K562 (cell line): ENCODE data around the gene APP. TPM values are rescaled to one million over a fixed set of nuclear protein-coding genes. Genes with fewer than 3 reads are reported as not detected.

Source experiments
- ATAC-seq: fragments of 200-7000 bp; cut with Tn5 transposase; 3 replicates; pipeline ENCODE4 v1.9.1; 2020; ENCODE audit warnings: moderate library complexity
- BruUV-seq: library from RNA; stranded (reverse); fragments of 400-500 nt; replicated peaks from 2 replicates; lab custom pipeline; 2021; lab: Mats Ljungman, UMichigan
- CTCF ChIA-PET: fragments of 300-600 bp; formaldehyde crosslinking; extraction: SDS; loops from one replicate; lab custom pipeline; 2021; ENCODE audit warnings: low intra/inter-chr PET ratio; lab: Yijun Ruan, JAX
- POLR2A ChIA-PET: fragments of 300-600, 350-650 bp; sonication (Branson Sonifier 250); formaldehyde crosslinking; extraction: SDS; loops from one replicate; lab custom pipeline; 2021; ENCODE audit warnings: antibody characterized with exemption, inconsistent platforms; lab: Yijun Ruan, JAX
- DNase-seq, 4 experiments: peaks; one replicate each; pipeline versions ENCODE4 v3.0.0 to v3.0.0-alpha.2; 2011 to 2018; ENCODE audit warnings: low spot score in 3 of 4, mixed read lengths in 3 of 4; ENCODE audit errors: extremely low read depth in 1 of 4
- FAIRE-seq: peaks from 2 replicates; lab custom pipeline; 2011; peaks lifted over from hg19 to GRCh38; lab: Jason Lieb, UNC
- H2AFZ ChIP-seq: 2 replicates; pipeline ENCODE4 v1.6.0; 2011; ENCODE audit warnings: low read depth, low read length, control low read depth, inconsistent platforms
- H3K27ac ChIP-seq: fragments of 200-600 bp; 3 replicates; pipeline ENCODE4 v1.8.0; 2011; ENCODE audit warnings: low read depth, mild to moderate bottlenecking, control low read depth, inconsistent platforms, low read length, moderate library complexity, mixed read lengths; ENCODE audit errors: extremely low read depth
- H3K27me3 ChIP-seq, 2 experiments: fragments of 300-600 bp in 1 of 2; 2 replicates in 1 of 2; 3 replicates in 1 of 2; pipeline versions ENCODE4 v1.6.0 to v1.8.0; 2011; ENCODE audit warnings: inconsistent platforms in 2 of 2, low read length in 2 of 2, mild to moderate bottlenecking in 1 of 2, mixed read lengths in 1 of 2, moderate library complexity in 1 of 2; ENCODE audit not compliant: control insufficient read depth in 2 of 2, insufficient read depth in 2 of 2
- H3K36me3 ChIP-seq: fragments of 300-600 bp; 3 replicates; pipeline ENCODE4 v1.8.0; 2011; ENCODE audit warnings: mild to moderate bottlenecking, low read length, inconsistent platforms; ENCODE audit not compliant: control insufficient read depth, insufficient read depth
- H3K4me1 ChIP-seq, 2 experiments: fragments of 200-600 bp in 1 of 2; replicated peaks in 1 of 2; 2 replicates in 1 of 2; 3 replicates in 1 of 2; pipeline versions ENCODE4 v1.5.1 to v1.8.0; 2011; ENCODE audit warnings: inconsistent platforms in 2 of 2, low read length in 2 of 2, mild to moderate bottlenecking in 1 of 2, mixed read lengths in 1 of 2, moderate library complexity in 1 of 2; ENCODE audit not compliant: control insufficient read depth in 2 of 2, insufficient read depth in 2 of 2
- H3K4me2 ChIP-seq: 2 replicates; pipeline ENCODE4 v1.6.1; 2011; ENCODE audit warnings: low read length, control low read depth, inconsistent platforms, mixed read lengths; ENCODE audit not compliant: insufficient read depth
- H3K4me3 ChIP-seq: fragments of 200-600 bp; sonication (generic), shearing (Covaris generic); 2 replicates; pipeline ENCODE4 v1.5.1; 2016; ENCODE audit warnings: control low read depth, inconsistent platforms
- H3K79me2 ChIP-seq: fragments of 200-600 bp; 3 replicates; pipeline ENCODE4 v1.8.0; 2011; ENCODE audit warnings: low read length, inconsistent platforms; ENCODE audit not compliant: control insufficient read depth, insufficient read depth
- H3K9ac ChIP-seq, 2 experiments: 2 replicates each; pipeline versions ENCODE4 v1.6.0 to v1.6.1; 2011; ENCODE audit warnings: low read depth in 2 of 2, low read length in 2 of 2, control low read depth in 1 of 2, inconsistent platforms in 1 of 2, mild to moderate bottlenecking in 1 of 2, mixed read lengths in 1 of 2; ENCODE audit not compliant: insufficient read depth in 1 of 2
- H3K9me1 ChIP-seq: one replicate; pipeline ENCODE4 v1.6.0; 2011; ENCODE audit warnings: inconsistent platforms, mild to moderate bottlenecking, low read length, moderate library complexity; ENCODE audit not compliant: control insufficient read depth, insufficient read depth
- H3K9me3 ChIP-seq: replicated peaks from 2 replicates; pipeline ENCODE4 v1.5.1; 2011; ENCODE audit warnings: low read depth, low read length, inconsistent platforms; ENCODE audit not compliant: control insufficient read depth, insufficient read depth
- H4K20me1 ChIP-seq: replicated peaks from 2 replicates; pipeline ENCODE4 v1.6.1; 2011; ENCODE audit warnings: low read length, inconsistent platforms, mixed read lengths; ENCODE audit not compliant: control insufficient read depth, insufficient read depth
- HMG20A ChIP-seq: fragments of 450-650 bp; formaldehyde crosslinking; conservative IDR thresholded peaks from 2 replicates; pipeline ENCODE4 v1.4.0; 2020; ENCODE audit warnings: mild to moderate bottlenecking, mixed read lengths
- NCOR1 ChIP-seq: fragments of 450-650 bp; IDR thresholded peaks from 2 replicates; pipeline ENCODE4 v1.6.1; 2016; ENCODE audit warnings: mild to moderate bottlenecking, moderate library complexity
- NR3C1 ChIP-seq: sonication (generic); formaldehyde crosslinking; IDR thresholded peaks from 2 replicates; pipeline ENCODE4 v1.8.1; 2022; ENCODE audit warnings: missing genetic modification reagents
- SMARCE1 ChIP-seq: fragments of 450-650 bp; IDR thresholded peaks from 2 replicates; pipeline ENCODE4 v1.7.1; 2016; ENCODE audit warnings: mild to moderate bottlenecking
- SUPT5H ChIP-seq: fragments of 450-650 bp; IDR thresholded peaks from 2 replicates; pipeline ENCODE4 v1.6.1; 2016
- ZNF696 ChIP-seq: fragments of 250-450 bp; sonication (Bioruptor Pico); conservative IDR thresholded peaks from 2 replicates; pipeline ENCODE4 v1.4.0; 2020; ENCODE audit warnings: mild to moderate bottlenecking, moderate library complexity
- WGBS: fragments of 100-300 bp; shearing (Covaris generic); methylation state at CpG from one replicate; pipeline ENCODE4 v1.1.6; 2016; ENCODE audit warnings: low coverage, mixed read lengths; ENCODE audit not compliant: insufficient coverage; ENCODE audit errors: missing lambda C conversion rate; 5-methylcytosine and 5-hydroxymethylcytosine counted together
- in situ Hi-C: fragments of 300-500 bp; cut with MboI; formaldehyde crosslinking; loops from 4 replicates; pipeline ENCODE4 v1.15.0; 2018; ENCODE audit warnings: inconsistent platforms, mixed read lengths
- intact Hi-C: fragments of 100-400 bp; cut with micrococcal nuclease; formaldehyde crosslinking; loops from 2 replicates; pipeline ENCODE4 v1.14.2; 2022
- polyA plus RNA-seq, 8 experiments: library from polyadenylated mRNA; depleted of rRNA in 4 of 8; stranded (reverse) in 5 of 8; unstranded in 3 of 8; fragments of >200 nt; fragmentation: Nextera tagmentation in 2 of 8; fragmentation: Illumina TruSeq in 1 of 8; extraction: Ambion mirVana in 2 of 8; extraction: Trizol in 1 of 8; gene quantifications; 2 replicates each; pipeline versions ENCODE4 v1.2.1 to v1.2.3, GENCODE V29; 2011 to 2014; ENCODE audit warnings: inconsistent platforms in 1 of 8, missing spikeins in 1 of 8
- total RNA-seq, 7 experiments: library from RNA; depleted of rRNA in 6 of 7; stranded (reverse); fragments of >200 nt in 6 of 7; fragmentation: Illumina TruSeq in 2 of 7; extraction: Trizol in 2 of 7; gene quantifications; 2 replicates each; pipeline versions ENCODE4 v1.2.1 to v1.2.3, GENCODE V29; 2011 to 2021; ENCODE audit warnings: low replicate concordance in 1 of 7
- TF ChIP-seq, protein P1 (sequence below), 2 experiments: fragments of 450-650 bp in 1 of 2; sonication (generic) in 1 of 2; formaldehyde crosslinking in 1 of 2; IDR thresholded peaks; 2 replicates each; pipeline versions ENCODE4 v1.7.1 to v1.9.0; 2016 to 2022; ENCODE audit warnings: inconsistent platforms in 1 of 2, mild to moderate bottlenecking in 1 of 2, missing genetic modification reagents in 1 of 2

The APP gene
- total and polyA plus RNA-seq, 9 of the 15 experiments (the other 6 are each of a cell fraction or from before 2014, with no cell fraction given): 0.01 to 1.5 (median 0.16) TPM; not detected in 5

DNA sequence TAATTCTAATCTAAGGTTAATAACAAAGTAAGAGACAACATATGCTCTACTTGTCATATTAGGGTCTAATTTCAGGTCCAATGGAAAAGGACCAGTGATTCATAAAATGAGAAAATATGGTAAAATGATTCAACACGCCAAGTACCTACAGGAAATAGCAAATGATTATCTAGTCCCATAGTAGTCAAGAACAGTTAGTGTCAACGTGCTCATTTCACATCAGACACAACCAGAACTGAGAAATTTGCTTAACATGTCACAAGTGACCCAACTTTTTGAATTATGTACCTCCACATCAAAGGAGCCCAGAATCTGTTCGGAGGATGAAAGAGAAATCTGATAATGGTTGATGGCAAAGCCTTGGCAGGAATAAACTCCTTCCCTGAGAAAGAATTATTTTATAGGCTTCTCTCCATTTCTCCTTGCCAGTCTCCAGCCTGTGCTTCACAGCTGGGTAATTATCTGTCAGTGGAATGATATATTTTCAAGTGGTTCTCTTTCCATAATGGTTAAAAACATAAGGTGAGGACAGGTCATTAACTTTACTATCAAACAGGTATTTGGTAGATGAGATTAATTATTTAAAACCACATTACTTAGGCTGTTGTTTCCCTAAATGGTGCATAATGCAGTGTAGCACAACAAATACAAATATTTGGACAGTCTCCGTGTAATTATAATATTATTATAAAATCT, 83.2 kb downstream of the APP start:
- no peaks in the 10 kb centered on the region; a peak in 1 of 5 replicates for H3K27me3 ChIP-seq
- H3K79me2 ChIP-seq: no peaks in the 10 kb centered on the region
- no peak overlapping the region for H3K27ac ChIP-seq
- FAIRE-seq (no peak), ATAC-seq (no peak), DNase-seq (no peak)
- CTCF ChIA-PET: no interaction called here
- H3K9ac ChIP-seq: no peak overlapping the region
- H3K4me3 ChIP-seq: no peak overlapping the region
- H3K4me1 ChIP-seq: no peaks in the 10 kb centered on the region
- H4K20me1 ChIP-seq: no peaks in the 10 kb centered on the region
- no peak for TF ChIP-seq NCOR1
- no peak for TF ChIP-seq NR3C1 (CRISPR knock-in tag)
- TF ChIP-seq, protein P1, sequence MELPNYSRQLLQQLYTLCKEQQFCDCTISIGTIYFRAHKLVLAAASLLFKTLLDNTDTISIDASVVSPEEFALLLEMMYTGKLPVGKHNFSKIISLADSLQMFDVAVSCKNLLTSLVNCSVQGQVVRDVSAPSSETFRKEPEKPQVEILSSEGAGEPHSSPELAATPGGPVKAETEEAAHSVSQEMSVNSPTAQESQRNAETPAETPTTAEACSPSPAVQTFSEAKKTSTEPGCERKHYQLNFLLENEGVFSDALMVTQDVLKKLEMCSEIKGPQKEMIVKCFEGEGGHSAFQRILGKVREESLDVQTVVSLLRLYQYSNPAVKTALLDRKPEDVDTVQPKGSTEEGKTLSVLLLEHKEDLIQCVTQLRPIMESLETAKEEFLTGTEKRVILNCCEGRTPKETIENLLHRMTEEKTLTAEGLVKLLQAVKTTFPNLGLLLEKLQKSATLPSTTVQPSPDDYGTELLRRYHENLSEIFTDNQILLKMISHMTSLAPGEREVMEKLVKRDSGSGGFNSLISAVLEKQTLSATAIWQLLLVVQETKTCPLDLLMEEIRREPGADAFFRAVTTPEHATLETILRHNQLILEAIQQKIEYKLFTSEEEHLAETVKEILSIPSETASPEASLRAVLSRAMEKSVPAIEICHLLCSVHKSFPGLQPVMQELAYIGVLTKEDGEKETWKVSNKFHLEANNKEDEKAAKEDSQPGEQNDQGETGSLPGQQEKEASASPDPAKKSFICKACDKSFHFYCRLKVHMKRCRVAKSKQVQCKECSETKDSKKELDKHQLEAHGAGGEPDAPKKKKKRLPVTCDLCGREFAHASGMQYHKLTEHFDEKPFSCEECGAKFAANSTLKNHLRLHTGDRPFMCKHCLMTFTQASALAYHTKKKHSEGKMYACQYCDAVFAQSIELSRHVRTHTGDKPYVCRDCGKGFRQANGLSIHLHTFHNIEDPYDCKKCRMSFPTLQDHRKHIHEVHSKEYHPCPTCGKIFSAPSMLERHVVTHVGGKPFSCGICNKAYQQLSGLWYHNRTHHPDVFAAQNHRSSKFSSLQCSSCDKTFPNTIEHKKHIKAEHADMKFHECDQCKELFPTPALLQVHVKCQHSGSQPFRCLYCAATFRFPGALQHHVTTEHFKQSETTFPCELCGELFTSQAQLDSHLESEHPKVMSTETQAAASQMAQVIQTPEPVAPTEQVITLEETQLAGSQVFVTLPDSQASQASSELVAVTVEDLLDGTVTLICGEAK (IDR thresholded peaks at IDR 0.05): no peak
- TF ChIP-seq, protein P1 (CRISPR knock-in tag; IDR thresholded peaks at IDR 0.05): no peak
- TF ChIP-seq SUPT5H: no peak
- TF ChIP-seq SMARCE1: no peak
- no peak for TF ChIP-seq HMG20A (CRISPR knock-in tag)
- TF ChIP-seq ZNF696 (CRISPR knock-in tag): no peak
- H3K36me3 ChIP-seq: no peaks in the 10 kb centered on the region
- no TSS peak for BruUV-seq
- intact Hi-C loops: no loop called here
- H2AFZ ChIP-seq: no peak overlapping the region
- POLR2A ChIA-PET: no interaction called here
- WGBS: 0% methylated on average over 4 of the region's 4 CpGs
- no peak overlapping the region for H3K4me2 ChIP-seq
- in situ Hi-C loops: no loop called here
- no peaks in the 10 kb centered on the region for H3K9me1 ChIP-seq
- H3K9me3 ChIP-seq: no peaks in the 10 kb centered on the region
